Activated CD8-positive, alpha-beta T cell treated with anti-CD3 and anti-CD28 coated beads for 36 hours (primary cell): ENCODE data around the gene IL21R. TPM values are rescaled to one million over a fixed set of nuclear protein-coding genes. Genes with fewer than 3 reads are reported as not detected.

Source experiments
- ATAC-seq: fragments of 200-7000 bp; cut with Tn5 transposase; one replicate; pipeline ENCODE4 v1.10.0; 2021; ENCODE audit warnings: mild to moderate bottlenecking, moderate library complexity
- CTCF ChIA-PET: fragments of 350-600 bp; sonication (Branson Sonifier 250); formaldehyde crosslinking; loops from one replicate; lab custom pipeline; 2021; ENCODE audit warnings: antibody characterized with exemption; lab: Charles Lee
- POLR2A ChIA-PET: fragments of 350-600 bp; sonication (Branson Sonifier 250); formaldehyde crosslinking; loops from one replicate; lab custom pipeline; 2021; ENCODE audit warnings: antibody characterized with exemption; lab: Charles Lee
- DNase-seq: peaks from one replicate; pipeline ENCODE4 v3.0.0-alpha.2; 2020
- H3K27ac Mint-ChIP-seq: one replicate; pipeline ENCODE4 v1.8.0; 2021; ENCODE audit warnings: mild to moderate bottlenecking, mixed read lengths
- H3K27me3 Mint-ChIP-seq: one replicate; pipeline ENCODE4 v1.8.0; 2021; ENCODE audit warnings: mixed read lengths
- H3K36me3 Mint-ChIP-seq: one replicate; pipeline ENCODE4 v1.8.0; 2021; ENCODE audit warnings: low read depth, mixed read lengths
- H3K4me1 Mint-ChIP-seq: one replicate; pipeline ENCODE4 v1.8.0; 2021; ENCODE audit warnings: low read depth, mixed read lengths
- H3K4me3 Mint-ChIP-seq: one replicate; pipeline ENCODE4 v1.8.0; 2021; ENCODE audit warnings: mild to moderate bottlenecking, moderate library complexity, mixed read lengths
- H3K9me3 Mint-ChIP-seq: one replicate; pipeline ENCODE4 v1.8.0; 2021; ENCODE audit warnings: mixed read lengths
- intact Hi-C: fragments of 100-400 bp; cut with micrococcal nuclease; formaldehyde crosslinking; loops from one replicate; pipeline ENCODE4 v1.10.0; 2022
- total RNA-seq, 2 experiments: library from RNA; stranded (reverse); gene quantifications; one replicate each; pipeline ENCODE4 v1.2.3, GENCODE V29; 2021
- TF ChIP-seq, protein P1 (sequence below): fragments of 200-600 bp; IDR thresholded peaks from one replicate; pipeline ENCODE4 v1.8.0; 2022; ENCODE audit warnings: antibody characterized with exemption, mild to moderate bottlenecking

The IL21R gene
- total RNA-seq, 2 experiments from 2014 or later = 95.6 to 97.2 TPM

DNA sequence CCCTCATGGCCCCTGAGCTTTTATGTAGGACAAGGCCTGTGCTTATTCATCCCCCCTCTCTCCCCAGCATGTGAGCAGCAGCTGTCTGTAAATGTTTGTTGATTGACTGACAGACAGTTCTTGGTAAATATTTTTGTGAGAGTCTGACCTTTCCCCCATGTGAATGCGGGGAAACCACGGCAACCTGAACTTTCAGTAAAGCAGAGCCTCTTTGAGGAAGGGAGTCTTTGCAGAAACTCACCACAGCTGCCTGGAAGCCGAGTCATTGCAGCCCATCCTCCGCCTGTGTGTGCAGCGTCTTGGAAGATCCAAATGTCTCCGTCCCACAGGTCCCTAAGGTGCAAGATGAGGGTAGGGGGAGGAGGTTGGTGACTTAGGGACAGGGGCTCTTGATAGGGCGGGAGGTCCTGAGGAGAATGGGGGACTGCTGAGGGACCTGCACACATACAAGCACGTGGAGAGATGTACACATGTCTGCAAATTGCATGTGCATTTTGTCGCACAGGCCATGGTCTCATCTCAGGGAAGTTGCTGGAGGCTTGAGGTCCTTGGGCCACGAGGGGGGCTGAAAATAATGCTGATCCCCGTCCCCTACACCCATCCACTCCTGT is 23.0 kb upstream of the IL21R start:
- ATAC-seq (peak; percentile 29), DNase-seq (peak; percentile 75)

DNA sequence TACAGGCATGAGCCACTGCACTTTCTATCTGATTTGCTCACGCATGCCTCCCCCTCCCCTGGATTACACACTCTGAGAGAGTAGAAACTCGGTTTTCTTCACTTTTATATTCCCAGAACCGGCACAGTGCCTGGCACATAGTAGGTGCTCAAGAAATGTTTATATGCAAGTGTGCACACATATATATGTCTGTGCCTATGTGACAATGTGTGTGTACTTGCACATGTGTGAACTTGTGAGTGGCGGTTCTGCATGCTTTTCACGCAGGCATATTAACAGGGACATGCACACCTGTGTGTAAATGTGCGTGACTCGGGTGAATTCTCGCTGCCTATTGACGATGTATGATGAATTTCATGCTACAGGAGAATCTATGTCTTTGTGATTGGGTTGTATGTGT is 22.1 kb upstream of the IL21R start:
- DNase-seq (no peak), ATAC-seq (no peak)
- ChIA-PET POLR2A (interaction anchor here (9.3 kb wide), 1 partner anchor 24 kb away, joined by 145 read pairs; the partner anchor contains the start of gene IL21R), CTCF (no interaction called here)
- Mint-ChIP-seq H3K9me3 (peaks cover 6% of the 10 kb centered on the region), H3K27me3 (no peaks in the 10 kb centered on the region), H3K4me3 (no peak overlapping the region), H3K36me3 (peaks cover 5% of the 10 kb centered on the region), H3K4me1 (peaks cover 38% of the 10 kb centered on the region), H3K27ac (no peak overlapping the region)
- TF ChIP-seq, protein P1, sequence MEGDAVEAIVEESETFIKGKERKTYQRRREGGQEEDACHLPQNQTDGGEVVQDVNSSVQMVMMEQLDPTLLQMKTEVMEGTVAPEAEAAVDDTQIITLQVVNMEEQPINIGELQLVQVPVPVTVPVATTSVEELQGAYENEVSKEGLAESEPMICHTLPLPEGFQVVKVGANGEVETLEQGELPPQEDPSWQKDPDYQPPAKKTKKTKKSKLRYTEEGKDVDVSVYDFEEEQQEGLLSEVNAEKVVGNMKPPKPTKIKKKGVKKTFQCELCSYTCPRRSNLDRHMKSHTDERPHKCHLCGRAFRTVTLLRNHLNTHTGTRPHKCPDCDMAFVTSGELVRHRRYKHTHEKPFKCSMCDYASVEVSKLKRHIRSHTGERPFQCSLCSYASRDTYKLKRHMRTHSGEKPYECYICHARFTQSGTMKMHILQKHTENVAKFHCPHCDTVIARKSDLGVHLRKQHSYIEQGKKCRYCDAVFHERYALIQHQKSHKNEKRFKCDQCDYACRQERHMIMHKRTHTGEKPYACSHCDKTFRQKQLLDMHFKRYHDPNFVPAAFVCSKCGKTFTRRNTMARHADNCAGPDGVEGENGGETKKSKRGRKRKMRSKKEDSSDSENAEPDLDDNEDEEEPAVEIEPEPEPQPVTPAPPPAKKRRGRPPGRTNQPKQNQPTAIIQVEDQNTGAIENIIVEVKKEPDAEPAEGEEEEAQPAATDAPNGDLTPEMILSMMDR = no peak
- intact Hi-C loops = no loop called here

More for the DNA sequence above, 23.0 kb upstream of the IL21R start:
- ChIA-PET POLR2A (interaction anchor here (1.6 to 9.3 kb wide), 3 partner anchors 12 to 25 kb away, joined by 4 to 145 read pairs (median 19); partner anchors contain the start of gene IL21R), CTCF (interaction anchor here (1.6 to 1.9 kb wide), 4 partner anchors 11 to 145 kb away, joined by 4 to 10 read pairs (median 5); no protein-coding TSS in a partner anchor)
- Mint-ChIP-seq H3K9me3 (peaks cover under 1% of the 10 kb centered on the region), H3K4me3 (no peak overlapping the region), H3K27ac (peak overlapping the region; percentile 72), H3K36me3 (no peaks in the 10 kb centered on the region), H3K4me1 (peaks cover 32% of the 10 kb centered on the region), H3K27me3 (no peaks in the 10 kb centered on the region)
- intact Hi-C loops = no loop called here
- TF ChIP-seq, protein P1 = no peak

DNA sequence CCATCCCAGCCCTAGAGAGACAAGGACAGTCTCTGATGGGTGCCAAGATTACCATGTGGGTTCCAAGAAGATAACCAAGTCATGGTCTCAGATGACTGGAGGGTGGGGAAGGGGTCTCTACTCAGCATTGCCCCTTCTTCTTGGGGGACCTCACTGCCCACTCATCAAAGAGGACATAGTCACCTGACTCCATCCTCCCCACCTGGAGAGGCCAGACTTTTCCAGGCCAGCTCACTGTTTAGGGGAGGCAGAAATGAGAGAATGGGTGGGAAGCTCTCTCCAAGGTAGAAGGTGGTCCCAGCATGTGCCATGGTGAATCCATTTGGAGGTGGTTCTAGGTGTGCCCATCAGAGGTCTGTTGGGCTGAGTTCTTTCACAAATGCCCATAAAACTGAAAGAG is 20.7 kb upstream of the IL21R start:
- TF ChIP-seq, protein P1 = no peak
- peaks cover 6% of the 10 kb centered on the region for H3K9me3 Mint-ChIP-seq
- no peak overlapping the region for H3K4me3 Mint-ChIP-seq
- ATAC-seq (no peak), DNase-seq (no peak)
- H3K27ac Mint-ChIP-seq = no peak overlapping the region
- CTCF ChIA-PET = interaction anchor here (1.2 to 1.3 kb wide), 2 partner anchors 11 to 14 kb away, joined by 4 read pairs; no protein-coding TSS in a partner anchor
- intact Hi-C loops = no loop called here
- POLR2A ChIA-PET = interaction anchor here (9.3 kb wide), 1 partner anchor 22 kb away, joined by 145 read pairs; the partner anchor contains the start of gene IL21R
- H3K4me1 Mint-ChIP-seq = peaks cover 37% of the 10 kb centered on the region
- peaks cover 5% of the 10 kb centered on the region for H3K36me3 Mint-ChIP-seq
- no peaks in the 10 kb centered on the region for H3K27me3 Mint-ChIP-seq

DNA sequence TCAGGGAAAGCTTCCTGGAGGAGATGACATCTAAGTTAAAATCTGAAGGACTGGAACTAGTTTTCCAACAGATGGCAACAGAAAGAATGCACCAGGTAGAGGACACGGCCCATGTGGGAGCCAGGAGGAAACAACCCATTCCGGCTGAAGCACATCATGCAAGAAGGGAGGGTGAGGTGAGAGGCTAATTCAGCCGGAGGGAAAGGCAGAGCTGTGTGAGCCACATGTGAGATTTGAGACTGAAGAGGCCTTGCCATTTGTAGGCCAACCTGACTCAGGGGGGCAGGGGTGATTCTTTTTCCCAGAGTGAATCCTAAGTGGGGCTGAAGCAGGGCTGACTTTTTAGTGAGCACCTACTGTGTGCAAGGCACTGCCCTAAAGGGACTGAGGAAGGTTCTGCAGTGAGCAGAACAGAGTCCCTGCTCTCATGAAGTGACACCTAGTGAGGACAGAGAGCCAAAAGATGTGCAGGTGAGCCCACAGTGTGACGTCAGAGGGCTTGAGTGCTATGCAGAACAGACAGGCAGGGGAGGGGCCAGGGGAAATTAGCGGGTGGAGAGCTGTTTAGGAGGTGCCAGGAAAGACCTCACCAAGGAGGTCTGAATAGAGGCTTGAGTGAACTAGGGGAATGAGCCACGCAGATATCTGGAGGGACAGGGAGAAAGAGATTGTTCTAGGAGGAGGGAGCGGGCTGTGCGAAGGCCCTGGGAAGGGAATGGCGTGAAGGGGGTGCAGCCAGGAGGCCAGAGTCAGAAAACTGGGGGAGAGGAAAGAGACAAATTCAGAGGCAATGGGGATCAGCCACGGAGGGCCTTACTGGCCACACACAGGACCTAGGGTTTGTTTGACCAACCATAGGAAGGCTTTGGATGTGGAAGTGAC is 19.8 kb upstream of the IL21R start:
- no peaks in the 10 kb centered on the region for H3K27me3 Mint-ChIP-seq
- peaks cover 31% of the 10 kb centered on the region for H3K4me1 Mint-ChIP-seq
- H3K4me3 Mint-ChIP-seq = no peak overlapping the region
- peak; percentile 41 for DNase-seq
- intact Hi-C loops = no loop called here
- CTCF ChIA-PET = interaction anchor here (1.2 to 1.3 kb wide), 2 partner anchors 10 to 15 kb away, joined by 4 read pairs; no protein-coding TSS in a partner anchor
- peaks cover 6% of the 10 kb centered on the region for H3K9me3 Mint-ChIP-seq
- TF ChIP-seq, protein P1 = no peak
- H3K27ac Mint-ChIP-seq = no peak overlapping the region
- ATAC-seq = no peak
- POLR2A ChIA-PET = interaction anchor here (1.0 to 9.3 kb wide), 3 partner anchors 10 to 21 kb away, joined by 3 to 145 read pairs (median 3); partner anchors contain the start of gene IL21R
- H3K36me3 Mint-ChIP-seq = peaks cover 5% of the 10 kb centered on the region
